LHCN-M2 (cell line): Measurements from ENCODE around the gene NUF2. TPM values are rescaled to one million over a fixed set of nuclear protein-coding genes. Genes with fewer than 3 reads are reported as not detected.
"Not testable (repeated sequence)": the region's sequence is repeated elsewhere in the genome, so short reads cannot be mapped to it uniquely, and the experiment has no call there.

Experiments used
- DNase-seq: peaks from one replicate; pipeline ENCODE4 v3.0.0-alpha.2; 2012; ENCODE audit warnings: low read depth
- total RNA-seq: library from RNA; depleted of rRNA; stranded (reverse); fragments of >200 nt; gene quantifications from 2 replicates; pipeline ENCODE4 v1.2.3, GENCODE V29; 2014

The NUF2 gene
- total RNA-seq, 1 experiment from 2014 or later = 82.9 TPM

DNA sequence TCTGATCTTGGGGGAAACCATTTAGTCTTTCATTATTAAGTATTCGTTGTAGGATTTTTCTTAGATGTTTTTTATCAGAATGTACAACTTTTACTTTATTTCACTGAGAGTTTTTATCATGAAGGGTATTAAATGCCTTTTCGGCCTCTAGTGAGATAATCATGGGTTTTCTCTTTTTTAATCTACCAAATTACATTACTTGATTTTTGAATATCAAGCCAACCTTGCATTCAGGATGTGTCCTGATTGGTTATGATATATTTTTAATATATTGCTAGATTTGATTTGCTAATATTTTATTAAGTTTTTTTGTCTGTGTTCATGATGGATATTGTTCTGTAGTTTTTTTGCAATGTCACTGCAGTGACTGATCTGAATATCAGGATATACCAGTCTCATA lies 9.4 kb downstream of the NUF2 start:
- DNase-seq = no peak

DNA sequence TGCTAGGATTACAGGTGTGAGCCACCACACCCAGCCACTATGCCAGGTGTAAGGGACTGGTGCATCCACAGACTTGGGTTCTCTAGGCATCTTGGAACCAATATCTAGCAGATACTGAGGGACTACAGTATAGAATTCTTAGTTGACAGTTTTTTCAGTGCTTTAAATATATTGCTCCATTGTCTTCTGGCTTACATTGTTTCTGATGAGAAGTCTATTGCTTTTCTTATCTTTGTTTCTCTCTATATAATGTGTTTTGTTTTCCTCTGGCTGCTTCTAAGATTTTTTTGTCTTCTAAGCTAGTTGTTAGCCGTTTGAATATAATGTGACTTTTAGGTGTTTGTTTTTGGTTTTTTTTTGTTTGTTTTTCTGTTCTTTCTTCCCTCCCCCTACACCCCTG lies 13.5 kb downstream of the NUF2 start:
- DNase-seq = no peak

DNA sequence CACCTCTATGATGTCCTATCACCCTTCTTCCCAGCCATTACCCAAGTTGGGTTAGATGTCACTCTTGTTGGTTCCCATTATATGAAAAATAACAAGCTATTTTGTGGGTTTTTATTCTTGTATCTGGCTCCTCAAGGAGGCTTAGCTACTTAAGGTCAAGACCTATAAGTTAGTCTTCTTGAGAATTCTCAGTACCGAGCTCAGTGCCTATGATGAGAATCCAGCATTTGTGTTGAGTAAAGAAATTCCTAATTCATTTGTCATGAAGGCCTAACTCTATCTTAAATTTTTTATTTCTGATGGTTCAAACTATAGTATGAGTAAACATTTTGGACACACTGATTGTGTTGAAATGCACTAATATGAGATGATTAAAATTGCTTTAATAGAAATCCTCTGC lies 15.9 kb downstream of the NUF2 start:
- DNase-seq = no peak

DNA sequence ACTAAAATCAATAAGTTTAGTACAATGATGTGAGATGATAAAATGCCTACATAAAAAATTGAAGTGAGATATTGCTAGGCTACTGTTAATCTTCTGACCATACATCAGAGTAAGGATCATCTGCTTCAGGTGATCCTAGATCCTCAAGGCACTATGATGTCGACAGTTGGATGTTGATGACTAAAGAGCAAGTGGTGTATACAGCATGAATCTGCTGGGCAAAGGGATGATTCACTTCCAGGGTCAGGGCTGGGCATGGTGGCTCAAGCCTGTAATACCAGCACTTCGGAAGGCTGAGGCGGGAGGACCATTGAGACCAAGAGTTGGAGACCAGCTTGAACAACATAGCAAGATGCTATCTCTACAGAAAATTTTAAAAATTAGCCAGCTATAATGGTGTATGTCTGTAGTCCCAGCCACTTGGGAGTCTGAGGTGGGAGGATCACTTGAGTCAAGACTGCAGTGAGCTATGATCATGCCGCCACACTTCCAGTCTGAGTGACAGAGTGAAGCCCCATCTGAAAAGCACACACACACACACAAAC lies 24.6 kb downstream of the NUF2 start:
- DNase-seq = peak; percentile 61

DNA sequence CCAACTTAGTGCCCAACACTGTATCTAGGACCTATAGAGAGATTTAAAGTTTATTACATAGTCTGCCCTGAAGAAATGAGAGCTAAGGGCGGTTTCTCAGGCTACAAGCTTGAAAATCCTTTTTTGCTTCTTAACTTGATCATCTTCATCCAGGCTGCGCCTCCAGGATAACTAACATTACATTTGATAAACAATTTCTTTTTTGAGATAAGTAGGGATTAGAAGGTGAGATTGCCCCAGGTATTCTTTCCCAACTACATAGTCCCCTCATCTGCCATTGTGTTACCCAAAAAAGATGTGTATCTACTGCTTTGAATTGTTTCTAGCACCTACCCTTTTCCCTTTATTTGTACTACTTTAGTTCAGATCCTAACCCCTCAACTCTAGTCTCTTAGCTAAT lies 25.4 kb downstream of the NUF2 start:
- no peak for DNase-seq

DNA sequence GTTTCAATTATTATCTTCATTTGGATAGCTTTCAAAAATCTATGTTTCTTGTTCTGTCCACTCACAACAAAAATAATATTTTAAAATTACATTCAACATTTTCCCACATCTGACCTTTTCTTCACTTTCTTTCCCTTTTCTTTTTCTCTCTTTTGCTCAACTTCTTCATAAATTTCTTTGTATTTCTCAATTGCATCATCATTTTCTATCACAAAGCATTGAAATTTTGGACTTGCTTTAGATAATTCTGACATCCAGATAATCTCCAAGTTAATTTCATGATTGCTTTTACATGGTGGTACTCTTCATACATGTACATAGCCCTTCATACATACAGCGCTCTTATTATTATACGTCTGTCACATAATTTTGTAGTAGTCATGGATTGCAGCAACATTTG lies 30.2 kb downstream of the NUF2 start:
- DNase-seq = no peak

DNA sequence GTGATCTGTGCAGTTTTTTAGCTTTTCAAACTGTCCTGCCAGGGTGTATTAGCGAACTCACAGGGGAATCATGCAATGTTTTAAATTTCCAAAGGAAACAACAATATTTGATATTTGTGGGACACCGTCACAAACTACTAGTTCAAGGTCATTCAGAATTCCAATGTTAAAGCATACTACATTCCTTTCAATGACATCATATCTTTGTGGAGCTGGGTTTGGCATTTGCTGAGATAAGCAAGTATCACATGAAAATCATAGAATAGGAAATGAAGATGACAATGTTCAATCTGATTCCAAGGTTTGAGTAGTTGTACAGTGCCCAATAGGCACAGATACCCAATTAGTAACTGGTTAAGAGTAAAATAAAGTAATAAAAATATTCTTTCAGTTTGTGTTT lies 35.6 kb downstream of the NUF2 start:
- DNase-seq = peak; percentile 9

DNA sequence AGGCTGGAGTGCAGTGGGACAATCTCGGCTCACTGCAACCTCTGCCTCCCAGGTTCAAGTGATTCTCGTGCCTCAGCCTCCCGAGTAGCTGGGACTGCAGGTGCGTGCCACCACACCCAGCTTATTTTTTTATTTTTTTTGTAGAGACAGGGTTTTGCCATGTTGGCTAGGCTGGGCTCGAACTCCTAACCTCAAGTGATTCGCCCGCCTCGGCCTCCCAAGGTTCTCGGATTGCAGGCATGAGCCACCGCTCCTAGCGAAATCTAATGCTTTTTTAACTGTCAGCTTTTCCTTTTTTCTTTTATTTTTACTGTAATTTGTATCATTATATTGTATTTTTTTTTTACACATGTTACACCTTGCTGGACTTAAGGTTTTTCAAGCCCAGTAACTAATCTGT lies 36.4 kb downstream of the NUF2 start:
- not testable (repeated sequence) for DNase-seq

DNA sequence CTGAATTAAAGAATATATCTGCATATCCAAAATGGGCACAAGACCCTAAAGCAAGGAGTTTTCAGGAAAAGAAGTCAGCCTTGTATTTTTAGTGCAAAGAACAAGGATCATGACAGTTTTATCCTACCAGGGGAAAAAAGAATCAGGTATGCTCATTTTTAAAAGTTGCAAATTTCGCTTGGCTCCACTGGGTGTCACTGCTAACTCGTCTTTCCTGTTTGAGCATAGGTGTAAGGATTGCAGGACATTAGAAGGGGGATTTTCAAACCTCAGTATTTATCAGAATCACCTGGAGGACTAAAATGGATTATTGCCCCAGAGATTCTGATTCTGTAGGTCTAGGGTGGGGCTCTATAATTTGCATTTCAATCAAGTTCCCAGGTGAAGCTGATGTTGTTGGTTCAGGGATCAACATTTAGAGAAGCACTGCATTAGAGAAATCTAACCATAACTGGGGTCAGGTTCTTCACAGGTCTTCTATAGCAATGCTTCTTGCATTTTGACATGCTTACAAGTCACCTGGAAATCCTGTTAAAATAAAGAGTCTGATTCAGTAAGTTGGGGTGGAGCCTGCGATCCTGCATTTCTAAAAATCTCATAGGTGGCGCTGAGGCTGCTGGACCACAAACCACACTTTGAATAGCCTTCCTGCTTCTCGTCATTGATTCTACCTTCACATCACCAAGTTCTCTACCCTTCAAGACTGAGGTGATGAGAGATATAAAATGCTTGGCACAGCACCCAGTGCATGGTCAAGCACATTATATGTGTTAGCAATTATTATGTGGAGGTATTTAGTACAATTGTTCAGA lies 39.6 kb downstream of the NUF2 start:
- DNase-seq = peak; percentile 6

DNA sequence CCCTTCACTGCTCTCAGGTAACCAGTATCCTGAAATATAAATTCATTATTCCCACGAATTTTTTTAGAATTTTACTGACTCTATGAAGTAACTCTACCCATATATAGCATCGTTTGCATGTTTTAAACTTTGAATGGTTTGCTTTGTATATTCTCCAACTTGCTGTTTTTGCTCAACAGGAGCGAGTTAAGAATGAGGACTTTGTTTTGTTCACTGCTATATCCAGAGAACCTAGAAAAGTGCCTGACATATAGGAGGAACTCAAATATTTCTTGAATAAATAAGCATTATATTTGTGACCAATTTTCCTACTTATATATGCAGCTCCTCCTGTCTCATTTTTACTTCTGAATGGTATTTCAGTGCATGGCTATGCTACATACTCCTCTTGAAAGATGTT lies 43.4 kb downstream of the NUF2 start:
- DNase-seq = no peak

DNA sequence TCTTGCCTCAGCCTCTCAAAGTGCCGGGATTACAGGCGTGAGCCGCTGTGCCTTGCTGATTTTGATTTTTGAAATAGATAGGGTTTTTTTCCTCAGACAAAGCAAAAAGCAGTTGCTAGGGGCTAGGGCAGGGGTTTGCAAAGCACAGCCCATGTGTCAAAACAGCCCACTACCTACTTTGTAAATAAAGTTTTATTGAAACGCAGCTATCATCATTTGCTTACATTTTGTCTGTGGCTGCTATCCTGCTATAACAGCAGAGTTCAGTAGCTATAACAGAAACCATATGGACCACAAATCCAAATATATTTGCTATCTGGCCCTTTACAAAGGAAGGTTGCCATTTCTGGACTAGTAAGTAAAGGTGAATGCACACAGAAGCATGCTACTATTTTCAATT lies 44.8 kb downstream of the NUF2 start:
- no peak for DNase-seq

DNA sequence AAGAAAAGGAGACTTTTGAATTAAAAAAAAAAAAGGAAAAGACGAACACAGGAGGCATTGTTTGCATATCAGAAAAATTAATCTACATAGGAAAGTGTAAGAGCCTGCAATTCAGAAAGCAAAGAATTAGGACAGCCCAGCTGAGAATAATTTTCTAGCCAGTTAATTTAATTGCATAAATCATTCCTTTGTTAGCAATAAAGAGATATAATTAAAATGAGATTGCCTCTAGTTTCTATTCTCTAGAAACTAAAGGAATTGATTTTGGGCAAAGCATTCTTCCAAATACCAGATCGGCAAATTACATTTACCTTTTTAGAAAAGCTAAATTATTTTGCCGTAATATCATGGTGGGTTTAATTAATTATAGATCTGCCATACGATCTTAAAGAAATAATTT lies 46.0 kb downstream of the NUF2 start:
- no peak for DNase-seq

DNA sequence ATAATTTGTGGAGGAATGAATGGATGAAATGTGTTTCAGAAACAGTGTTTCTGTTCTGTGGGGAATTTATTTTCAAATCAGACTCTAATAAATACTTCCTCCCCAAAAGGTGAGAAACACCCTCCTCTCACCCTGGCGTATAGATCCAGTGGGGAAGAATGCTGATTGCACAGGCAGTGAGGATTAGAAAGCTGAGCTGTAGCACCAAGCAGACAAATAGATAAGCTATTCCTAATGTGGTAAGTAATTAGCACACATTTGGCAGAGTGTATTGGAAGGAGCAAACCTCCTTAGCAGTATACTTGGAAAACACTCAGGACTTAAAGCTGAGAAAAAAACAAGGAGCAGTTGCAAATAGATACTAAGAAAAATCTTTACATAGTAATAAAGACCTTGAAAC lies 50.8 kb downstream of the NUF2 start:
- no peak for DNase-seq

DNA sequence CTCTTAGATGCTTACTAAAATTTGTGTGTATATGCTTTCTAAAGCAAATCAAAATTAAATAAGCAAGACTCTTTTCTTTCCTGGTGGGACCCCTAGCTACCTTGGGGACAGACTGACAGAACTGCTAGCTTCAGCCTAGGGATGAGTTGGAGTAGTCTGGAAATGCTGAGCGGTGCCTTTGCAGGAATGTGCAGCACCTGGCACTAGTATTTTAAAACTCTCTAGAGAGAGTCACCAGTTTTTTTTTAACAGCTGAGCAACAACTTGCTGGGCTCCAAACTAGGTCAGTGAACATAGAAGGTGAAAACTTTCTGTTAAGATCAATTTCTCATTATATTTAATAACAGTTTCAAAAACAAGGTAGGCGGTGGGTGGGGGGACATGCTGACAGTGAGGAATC lies 56.8 kb downstream of the NUF2 start:
- DNase-seq = no peak

DNA sequence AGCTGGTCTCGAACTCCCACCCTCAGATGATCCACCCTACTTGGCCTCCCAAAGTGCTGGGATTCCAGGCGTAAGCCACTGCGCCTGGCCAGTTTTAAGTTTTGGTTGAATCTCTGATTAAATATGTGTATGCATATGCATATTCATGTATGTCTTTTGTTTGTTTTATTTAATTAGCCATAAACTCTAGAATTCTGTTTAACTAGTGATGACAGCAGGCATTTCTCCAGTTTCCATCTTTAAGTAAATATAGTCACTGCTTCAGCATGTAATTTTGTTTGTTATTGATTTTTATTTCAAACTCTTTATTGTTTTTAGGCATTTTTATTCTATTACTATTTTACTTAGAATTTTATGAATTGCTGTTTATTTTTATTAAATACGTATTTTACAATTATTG lies 58.0 kb downstream of the NUF2 start:
- no peak for DNase-seq

DNA sequence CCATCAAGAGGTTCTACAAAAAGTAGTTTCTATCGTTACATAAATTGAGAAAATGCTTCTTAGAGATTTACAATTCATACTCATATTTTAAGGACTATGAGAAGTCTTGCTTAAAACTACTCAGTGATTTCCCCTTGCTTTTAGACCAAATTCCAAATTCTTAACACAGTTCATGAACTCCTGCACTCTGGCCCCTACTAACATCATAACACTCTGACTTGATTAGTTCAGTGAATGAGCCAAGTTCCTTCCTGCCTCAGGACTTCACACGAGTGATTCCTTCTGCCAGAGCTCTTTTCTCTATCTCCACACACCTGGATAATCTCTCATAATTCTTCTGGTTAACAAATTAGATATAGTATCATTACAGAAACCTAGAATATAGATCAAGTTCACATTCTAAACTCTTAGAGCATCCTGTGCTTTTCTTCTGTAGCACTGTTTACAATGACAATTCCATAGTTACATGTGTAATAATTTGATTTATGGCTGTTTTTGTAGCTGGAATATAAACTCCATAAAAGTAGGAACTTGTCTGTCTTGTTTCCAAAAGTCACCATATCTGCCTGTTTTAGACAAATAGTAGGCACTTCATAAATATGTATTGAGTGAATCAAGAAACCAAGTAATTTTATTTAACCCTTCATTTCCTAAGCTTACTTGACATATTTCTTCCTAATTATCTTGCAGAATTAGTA lies 59.9 kb downstream of the NUF2 start:
- no peak for DNase-seq

DNA sequence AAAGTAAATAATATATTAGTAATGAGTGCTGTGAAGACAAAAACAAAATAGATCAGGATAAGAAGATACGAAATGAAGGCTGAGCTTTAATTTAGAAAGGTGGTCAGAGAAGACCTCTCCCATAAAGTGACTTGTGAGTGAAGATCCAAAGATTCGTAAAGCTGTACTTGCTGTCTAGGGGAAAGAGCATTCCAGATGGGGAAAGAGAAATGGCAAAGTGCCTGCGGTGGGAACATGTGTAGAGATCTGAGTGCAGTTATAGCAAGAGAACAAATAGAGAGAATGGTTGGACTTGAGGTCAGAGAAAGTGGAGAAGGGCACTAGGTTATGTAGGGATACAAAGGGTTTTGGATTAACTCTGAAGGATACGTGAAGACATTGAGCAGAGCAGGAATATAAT lies 60.6 kb downstream of the NUF2 start:
- no peak for DNase-seq

DNA sequence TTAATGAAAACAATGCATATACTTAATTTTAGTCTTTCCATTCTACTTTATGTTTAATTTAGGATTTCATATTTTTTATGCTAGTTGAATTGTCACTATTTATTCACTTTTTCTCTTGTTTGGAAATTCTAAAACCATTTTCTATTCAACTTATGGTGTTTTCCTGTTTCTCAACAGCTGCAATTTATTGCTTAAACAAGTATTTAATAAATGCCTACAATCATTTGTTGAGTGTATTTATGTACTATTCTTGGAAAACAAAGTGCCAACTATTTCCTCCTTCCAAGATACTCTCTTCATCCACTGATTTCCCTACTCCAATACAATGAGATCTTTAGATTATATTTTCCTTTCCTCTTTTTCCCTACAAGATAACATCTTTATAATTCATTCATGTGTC lies 65.4 kb downstream of the NUF2 start:
- no peak for DNase-seq

DNA sequence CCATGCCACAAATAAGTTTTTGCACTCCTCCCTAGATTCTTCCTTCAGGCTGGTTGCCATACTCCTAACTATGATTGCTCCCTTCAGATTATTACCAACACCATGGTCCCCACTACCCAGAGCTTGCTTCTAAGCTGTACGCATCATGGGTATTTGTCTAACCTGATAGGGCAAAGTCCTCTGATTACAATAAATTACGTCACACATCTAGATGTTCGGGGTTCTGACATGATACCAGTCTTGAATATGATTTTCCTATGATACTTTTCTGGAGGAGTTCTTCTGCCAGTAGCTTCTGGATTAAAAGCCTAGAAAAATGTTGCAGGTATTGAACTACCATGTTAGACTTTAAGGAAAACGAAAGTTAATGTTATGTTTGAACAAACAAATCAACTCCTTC lies 67.2 kb downstream of the NUF2 start:
- DNase-seq = no peak

DNA sequence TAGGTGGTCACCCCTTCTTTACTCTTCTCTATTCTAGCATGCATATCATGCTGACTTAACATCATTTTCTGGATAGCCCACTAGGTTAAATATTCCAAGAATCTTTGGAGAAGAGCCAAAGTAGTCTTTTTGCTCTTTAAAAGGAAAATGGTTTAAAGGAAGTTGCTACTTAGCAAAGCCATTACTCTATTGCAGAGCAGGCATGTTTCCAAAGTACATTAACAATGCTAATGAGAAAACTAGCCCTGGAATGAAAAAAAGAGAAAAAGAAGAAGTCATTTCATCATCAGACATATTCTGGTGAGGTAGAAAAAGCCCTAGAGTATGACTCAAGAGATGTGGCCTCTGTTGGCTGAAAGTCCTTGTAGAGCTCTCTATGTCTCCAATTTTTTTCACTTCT lies 74.0 kb downstream of the NUF2 start:
- no peak for DNase-seq

DNA sequence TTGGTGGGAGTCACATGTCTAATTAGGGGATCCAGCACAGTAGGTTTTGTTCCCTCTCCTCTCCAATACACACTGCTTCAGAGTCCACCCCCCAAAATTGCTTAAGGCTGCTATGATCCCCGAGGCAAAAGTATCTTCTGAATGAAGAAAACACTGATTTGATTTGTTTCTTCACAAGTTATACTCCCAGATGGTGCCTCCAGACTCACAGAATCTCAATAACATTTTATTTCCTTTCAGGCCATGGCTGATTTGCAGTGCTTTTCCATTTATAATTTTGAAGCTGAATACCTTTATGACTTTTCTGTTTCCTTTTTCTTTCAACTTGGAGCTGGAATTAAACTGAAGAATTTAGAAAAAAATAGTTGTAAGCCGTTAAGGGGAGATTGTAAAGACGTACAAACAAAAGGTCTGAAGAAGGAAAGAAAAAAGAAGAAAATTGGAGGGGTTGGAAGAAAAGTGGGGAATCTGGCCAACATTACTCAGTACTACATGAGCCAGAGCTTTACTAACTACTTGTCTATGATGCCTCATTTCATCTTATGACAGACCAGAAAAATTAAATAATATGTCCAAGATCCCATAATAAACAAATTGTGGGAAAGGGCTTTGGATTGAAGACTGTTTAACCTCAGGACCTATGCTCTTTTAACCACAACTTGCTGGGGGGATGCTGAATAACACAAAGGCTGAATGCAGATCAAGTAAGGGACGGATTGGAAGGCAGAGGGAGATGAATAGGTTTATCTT lies 75.9 kb downstream of the NUF2 start:
- no peak for DNase-seq

DNA sequence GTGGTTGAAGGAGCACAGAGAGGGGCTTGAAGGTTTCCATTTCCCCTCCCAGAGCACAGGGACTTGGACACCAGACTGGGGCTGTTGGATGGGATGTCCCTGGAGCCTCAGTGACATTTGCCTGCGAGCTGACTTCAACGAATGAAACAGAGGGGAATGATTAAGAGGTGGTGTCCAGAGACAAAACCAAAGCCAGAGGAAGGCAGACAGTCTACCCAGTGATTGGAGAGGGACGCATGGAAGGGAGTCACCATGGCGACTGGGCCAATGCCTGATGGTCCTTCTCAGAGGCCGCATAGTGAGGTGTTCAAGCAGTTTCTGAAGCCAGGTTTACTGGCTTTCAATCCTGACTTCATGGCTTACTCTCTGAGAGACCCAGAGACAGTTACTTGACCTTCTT lies 77.2 kb downstream of the NUF2 start:
- no peak for DNase-seq
